HAP-1 (cell line): ENCODE measurements around the gene UNK.
"Not testable (repeated sequence)": the region's sequence is repeated elsewhere in the genome, so short reads cannot be mapped to it uniquely, and the experiment has no call there.

ENCODE experiments used
- DNase-seq, 2 experiments: peaks; one replicate each; pipeline ENCODE4 v3.0.0-alpha.2; 2016 to 2020; ENCODE audit warnings: low spot score in 2 of 2
- H3K27me3 ChIP-seq: fragments of 250-450 bp; sonication (Bioruptor Pico); 2 replicates; pipeline ENCODE4 v1.5.1; 2020; ENCODE audit warnings: low read depth, mild to moderate bottlenecking, moderate library complexity
- H3K36me3 ChIP-seq: fragments of 250-450 bp; sonication (Bioruptor Pico); replicated peaks from 2 replicates; pipeline ENCODE4 v1.5.1; 2020; ENCODE audit warnings: mild to moderate bottlenecking
- H3K4me1 ChIP-seq: fragments of 250-450 bp; sonication (Bioruptor Pico); 2 replicates; pipeline ENCODE4 v1.5.1; 2020; ENCODE audit warnings: mild to moderate bottlenecking
- H3K4me3 ChIP-seq: fragments of 250-450 bp; sonication (Bioruptor Pico); 2 replicates; pipeline ENCODE4 v1.5.1; 2020; ENCODE audit warnings: mild to moderate bottlenecking, moderate library complexity
- H3K9me3 ChIP-seq: fragments of 250-450 bp; sonication (Bioruptor Pico); 2 replicates; pipeline ENCODE4 v1.5.1; 2020; ENCODE audit warnings: mild to moderate bottlenecking, moderate library complexity
- in situ Hi-C: fragments of 300-500 bp; cut with MboI; formaldehyde crosslinking; loops from 3 replicates; pipeline ENCODE4 v1.14.3; 2020; ENCODE audit warnings: low sequenced_read_pairs, inconsistent platforms, mixed read lengths

Gene UNK

GRCh38 chr17:75869282-75870141 lies 84.9 kb downstream of the UNK start:
- no peak for DNase-seq
- in situ Hi-C loops, result no loop called here
- H3K36me3 ChIP-seq, result peaks cover 7% of the 10 kb centered on the region; the same call in 1 of the 2 replicates
- H3K4me3 ChIP-seq, result no peak overlapping the region
- H3K27me3 ChIP-seq, result no peaks in the 10 kb centered on the region
- H3K9me3 ChIP-seq, result no peaks in the 10 kb centered on the region
- peaks cover 3% of the 10 kb centered on the region for H3K4me1 ChIP-seq

GRCh38 chr17:75870228-75870627 lies 85.6 kb downstream of the UNK start:
- H3K4me3 ChIP-seq, in situ Hi-C loops, H3K4me1 ChIP-seq, H3K27me3 ChIP-seq, H3K9me3 ChIP-seq, DNase-seq: not testable (repeated sequence)
- peaks cover 12% of the 10 kb centered on the region for H3K36me3 ChIP-seq

DNA sequence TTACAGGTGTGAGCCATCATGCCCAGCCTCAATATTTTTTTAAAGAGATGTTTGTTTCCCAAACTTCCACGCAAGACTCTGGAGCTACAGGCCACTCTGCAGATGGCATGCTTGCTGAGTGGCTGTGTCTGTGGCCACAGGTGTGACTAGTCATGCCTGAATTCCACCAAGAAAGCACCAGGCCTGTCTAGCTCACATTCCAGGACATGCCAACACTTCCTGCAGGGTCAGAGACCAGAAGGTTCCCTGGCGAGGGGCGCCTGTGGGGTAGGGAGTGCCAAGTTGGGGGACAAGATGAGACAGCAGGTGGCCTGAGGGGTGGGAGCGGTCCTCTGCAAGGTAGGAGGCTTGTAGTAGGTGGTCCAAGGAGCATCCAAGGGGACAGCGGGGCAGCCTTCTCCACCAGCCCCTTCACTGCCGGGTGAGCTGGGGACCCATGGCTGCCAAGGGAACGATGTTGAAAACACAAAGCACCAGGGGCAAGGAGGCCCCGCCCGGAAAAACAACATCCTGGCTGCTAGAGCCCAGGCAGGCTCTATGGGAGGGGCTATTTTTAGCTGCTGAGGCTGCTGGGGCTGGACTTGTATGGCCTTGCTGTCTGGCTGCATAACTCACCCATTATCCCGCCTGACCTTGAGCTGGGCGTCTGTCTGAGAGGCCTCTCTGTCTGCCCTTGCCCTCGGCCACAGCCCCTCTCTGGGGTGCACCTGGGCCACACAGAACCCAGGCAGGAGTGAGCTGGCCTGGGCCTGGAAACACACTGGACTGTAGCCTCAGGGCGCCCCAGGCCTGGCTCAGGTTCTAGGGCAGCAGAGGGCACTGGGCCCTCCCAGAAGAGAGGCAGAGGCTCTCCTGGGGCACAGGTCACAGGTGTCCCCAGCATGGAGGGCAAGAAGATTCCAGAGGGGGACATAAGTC lies 88.1 kb downstream of the UNK start:
- DNase-seq, result peak in 1 of 2 experiments; percentile 67
- in situ Hi-C loops, result no loop called here
- Histone ChIP-seq H3K9me3 (no peaks in the 10 kb centered on the region), H3K36me3 (peaks cover 19% of the 10 kb centered on the region), H3K4me1 (peaks cover 15% of the 10 kb centered on the region), H3K27me3 (no peaks in the 10 kb centered on the region), H3K4me3 (no peak overlapping the region)

DNA sequence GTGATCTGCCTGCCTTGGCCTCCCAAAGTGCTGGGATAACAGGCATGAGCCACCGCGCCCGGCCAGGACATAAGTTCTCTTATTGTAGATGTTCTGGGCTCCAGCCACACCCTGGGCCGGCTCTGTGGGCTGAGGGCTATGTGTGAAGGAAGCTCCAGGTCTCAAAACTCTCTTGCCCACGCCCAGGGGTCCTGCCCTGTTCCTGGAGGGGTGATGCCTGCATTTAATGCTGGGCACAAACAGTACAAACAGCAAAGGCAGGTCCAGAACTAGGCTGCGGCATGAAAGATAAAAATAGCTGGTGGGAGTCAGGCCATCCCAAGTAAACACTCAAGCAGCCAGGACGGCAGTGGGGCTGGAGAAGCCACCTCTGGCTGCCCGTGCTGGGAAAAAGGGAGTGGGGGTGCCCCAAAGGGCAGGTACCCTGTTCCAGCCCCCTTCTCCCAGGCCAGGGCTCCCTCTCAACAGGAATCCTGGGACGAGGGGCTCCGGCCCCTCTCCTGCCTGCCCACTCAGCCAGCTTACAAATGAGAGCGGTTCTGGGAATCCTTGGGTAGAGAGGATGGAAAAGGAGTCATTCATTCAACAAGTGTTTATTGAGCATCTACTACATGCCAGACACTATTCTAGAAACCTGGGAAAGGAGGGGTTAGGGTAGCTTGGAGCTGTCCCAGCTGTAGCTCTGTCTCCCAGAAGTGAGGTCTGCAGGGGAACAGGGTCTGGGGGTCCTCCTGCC lies 89.1 kb downstream of the UNK start:
- H3K9me3 ChIP-seq, result no peaks in the 10 kb centered on the region
- in situ Hi-C loops, result no loop called here
- H3K4me1 ChIP-seq, result peaks cover 15% of the 10 kb centered on the region
- no peak for DNase-seq
- peaks cover 19% of the 10 kb centered on the region for H3K36me3 ChIP-seq
- H3K27me3 ChIP-seq, result no peaks in the 10 kb centered on the region
- no peak overlapping the region for H3K4me3 ChIP-seq

GRCh38 chr17:75874323-75875181 lies 89.9 kb downstream of the UNK start:
- no peak overlapping the region for H3K4me3 ChIP-seq
- peaks cover 15% of the 10 kb centered on the region for H3K4me1 ChIP-seq
- H3K27me3 ChIP-seq, result no peaks in the 10 kb centered on the region
- peaks cover 19% of the 10 kb centered on the region for H3K36me3 ChIP-seq
- no peak for DNase-seq
- in situ Hi-C loops, result no loop called here
- no peaks in the 10 kb centered on the region for H3K9me3 ChIP-seq
